HG02623 (cell line): ENCODE measurements around the gene TRIM41.
A peak's percentile ranks its signal among the peaks of the same experiment; 100 is the strongest.
"Not testable (repeated sequence)": the region's sequence is repeated elsewhere in the genome, so short reads cannot be mapped to it uniquely, and the experiment has no call there.

Experiments used
- ATAC-seq: cut with Tn5 transposase; IDR thresholded peaks from one replicate; pipeline ENCODE4 v1.9.1; 2021; ENCODE audit warnings: moderate library complexity; ENCODE audit not compliant: unreplicated experiment

TRIM41 gene

GRCh38 chr5:181210148-181210547 lies 12.9 kb upstream of the TRIM41 start:
- not testable (repeated sequence) for ATAC-seq

GRCh38 chr5:181210698-181211097 lies 12.4 kb upstream of the TRIM41 start:
- ATAC-seq: not testable (repeated sequence)

GRCh38 chr5:181211208-181211607 lies 11.9 kb upstream of the TRIM41 start:
- ATAC-seq: no peak

- ATAC-seq: no peak
Observed at GRCh38 chr5:181212080-181212479, 11.0 kb upstream of the TRIM41 start.

GRCh38 chr5:181212934-181213333 lies 10.1 kb upstream of the TRIM41 start:
- ATAC-seq: no peak

GRCh38 chr5:181214249-181214648 lies 8.8 kb upstream of the TRIM41 start:
- ATAC-seq: not testable (repeated sequence)

GRCh38 chr5:181215997-181216989 lies 6.8 kb upstream of the TRIM41 start:
- no peak for ATAC-seq

GRCh38 chr5:181217111-181217802 lies 5.8 kb upstream of the TRIM41 start:
- ATAC-seq: no peak

GRCh38 chr5:181217803-181218062 lies 5.3 kb upstream of the TRIM41 start:
- peak; percentile 9 for ATAC-seq

GRCh38 chr5:181218795-181219124 lies 4.3 kb upstream of the TRIM41 start:
- ATAC-seq: no peak

- ATAC-seq: no peak
Observed at GRCh38 chr5:181219262-181220177, 3.6 kb upstream of the TRIM41 start.

- no peak for ATAC-seq
Observed at GRCh38 chr5:181220178-181220515, 2.9 kb upstream of the TRIM41 start.

GRCh38 chr5:181221105-181221791 lies 1.8 kb upstream of the TRIM41 start:
- ATAC-seq: no peak

GRCh38 chr5:181221792-181222629 lies 1.1 kb upstream of the TRIM41 start:
- ATAC-seq: peak; percentile 28

- peak; percentile 1 for ATAC-seq
Observed at GRCh38 chr5:181222630-181223057, 437 bp upstream of the TRIM41 start.

GRCh38 chr5:181223729-181224389 lies 778 bp downstream of the TRIM41 start:
- ATAC-seq: peak; percentile 0

GRCh38 chr5:181224390-181225229 lies 1.5 kb downstream of the TRIM41 start:
- no peak for ATAC-seq

- ATAC-seq: no peak
Observed at GRCh38 chr5:181229996-181230395, 6.9 kb downstream of the TRIM41 start.
